Heart left ventricle (tissue), 16 donors: ENCODE data around the gene C3orf22. TPM values are rescaled to one million over a fixed set of nuclear protein-coding genes. Genes with fewer than 3 reads are reported as not detected.

Source experiments
- ATAC-seq, 4 donors: fragments of 200-7000 bp; cut with Tn5 transposase; one replicate each; pipeline ENCODE4 v1.9.1; 2020 to 2022; ENCODE audit warnings: moderate library complexity in 4 of 4, mild to moderate bottlenecking in 3 of 4, moderate number of reproducible peaks in 1 of 4
- DNase-seq, 5 donors: peaks; one replicate each; pipeline ENCODE4 v3.0.0-alpha.2; 2020
- H3K27ac ChIP-seq, 12 donors: fragments of 200-600 bp; sonication (generic) in 4 of 12; one replicate each; pipeline versions ENCODE4 v1.5.0 to v1.8.0; 2016 to 2022; ENCODE audit warnings: mild to moderate bottlenecking in 2 of 12
- H3K27me3 ChIP-seq, 9 donors: fragments of 200-600 bp; sonication (generic) in 2 of 9; one replicate each; pipeline versions ENCODE4 v1.5.1 to v1.8.0; 2016 to 2022; ENCODE audit warnings: mild to moderate bottlenecking in 3 of 9
- H3K36me3 ChIP-seq, 9 donors: fragments of 200-600 bp; sonication (generic) in 2 of 9; one replicate each; pipeline versions ENCODE4 v1.5.0 to v1.8.0; 2018 to 2022; ENCODE audit warnings: mild to moderate bottlenecking in 2 of 9
- H3K4me1 ChIP-seq, 12 donors: fragments of 200-600 bp; sonication (generic) in 4 of 12; one replicate each; pipeline versions ENCODE4 v1.5.0 to v1.8.0; 2016 to 2022; ENCODE audit warnings: mild to moderate bottlenecking in 3 of 12
- H3K4me3 ChIP-seq, 12 donors: fragments of 200-600 bp; sonication (generic) in 4 of 12; one replicate each; pipeline versions ENCODE4 v1.5.0 to v1.8.0; 2017 to 2022; ENCODE audit warnings: mild to moderate bottlenecking in 9 of 12, moderate library complexity in 4 of 12
- H3K9me3 ChIP-seq, 12 donors: fragments of 200-600 bp; sonication (generic) in 4 of 12; one replicate each; pipeline versions ENCODE4 v1.5.0 to v1.8.0; 2016 to 2022; ENCODE audit warnings: mild to moderate bottlenecking in 1 of 12
- POLR2A ChIP-seq, 2 donors: fragments of 450-650 bp; IDR thresholded peaks; one replicate each; pipeline ENCODE4 v1.6.1; 2017; ENCODE audit warnings: antibody characterized with exemption in 2 of 2, mild to moderate bottlenecking in 2 of 2, moderate library complexity in 2 of 2
- WGBS, 4 donors: extraction: QIAGEN DNeasy Blood & Tissue Kit in 2 of 4; methylation state at CpG; one replicate each; pipeline versions ENCODE4 v1.1.5 to v1.1.7; 2013 to 2018; 5-methylcytosine and 5-hydroxymethylcytosine counted together
- intact Hi-C, 10 donors: fragments of 100-400 bp; cut with DNase I; formaldehyde crosslinking; loops; one replicate each; pipeline versions ENCODE4 v1.11.1 to v1.14.2; 2022
- polyA plus RNA-seq, 2 donors: library from polyadenylated mRNA; stranded (reverse); fragments of 200-250 nt; gene quantifications; one replicate each; pipeline ENCODE4 v1.2.3, GENCODE V29; 2013
- total RNA-seq, 9 donors: library from RNA; depleted of rRNA in 2 of 9; stranded (reverse); fragments of >200 nt in 2 of 9; fragmentation: NEBNext Ultra II Directional in 3 of 9; extraction: Animal tissue kit (Norgen Biotek cat#: 25700) in 3 of 9; gene quantifications; one replicate each; pipeline versions ENCODE4 v1.1.0 to v1.2.4, GENCODE V29; 2016 to 2023
- TF ChIP-seq, protein P1 (sequence below), 12 donors: fragments of 200-600 bp; sonication (generic) in 4 of 12; IDR thresholded peaks; one replicate each; pipeline versions ENCODE4 v1.5.0 to v1.8.0; 2018 to 2022; ENCODE audit warnings: antibody characterized with exemption in 12 of 12, mild to moderate bottlenecking in 5 of 12
- donor health status: ischemic (EF 13 %, LVEDD 7.1; RV severe dilation, severe dysfunction).
- donor health status: healthy with polysubstance abuse.
- donor health status: DM: no; HTN: yes; CAD: no.
- donor health status: DM: no; HTN: no; CAD: no.
- donor health status: ischemic (EF 25% LVEDD 6.9; RV normal size, moderate dysfunction).
- donor health status: ischemic (EF 25% LVEDD 5.7; RV mildly dilated, moderate dysfunction).
- donor health status: healthy.
- donor health status: DM: yes; HTN: yes; CAD: no.
- donor health status: ischemic (EF 35%, LVEDD 5.7; RV mildly dilated, moderate dysfunction).
- donor health status: nonischemic (EF 11% LVEDD 7.7; RV severe dilation, severe dysfunction).
- donor health status: DM: yes; HTN: yes; CAD: no.
- donor health status: PGD.
- donor health status: ischemic (EF 29% LVEDD 5.4; RV normal size, mild dysfunction).
- donor health status: nonischemic (EF 23%, LVEDD 6.1; RV moderate dilation, normal function).

Gene C3orf22
- total and polyA plus RNA-seq, 11 donors, result not detected

DNA sequence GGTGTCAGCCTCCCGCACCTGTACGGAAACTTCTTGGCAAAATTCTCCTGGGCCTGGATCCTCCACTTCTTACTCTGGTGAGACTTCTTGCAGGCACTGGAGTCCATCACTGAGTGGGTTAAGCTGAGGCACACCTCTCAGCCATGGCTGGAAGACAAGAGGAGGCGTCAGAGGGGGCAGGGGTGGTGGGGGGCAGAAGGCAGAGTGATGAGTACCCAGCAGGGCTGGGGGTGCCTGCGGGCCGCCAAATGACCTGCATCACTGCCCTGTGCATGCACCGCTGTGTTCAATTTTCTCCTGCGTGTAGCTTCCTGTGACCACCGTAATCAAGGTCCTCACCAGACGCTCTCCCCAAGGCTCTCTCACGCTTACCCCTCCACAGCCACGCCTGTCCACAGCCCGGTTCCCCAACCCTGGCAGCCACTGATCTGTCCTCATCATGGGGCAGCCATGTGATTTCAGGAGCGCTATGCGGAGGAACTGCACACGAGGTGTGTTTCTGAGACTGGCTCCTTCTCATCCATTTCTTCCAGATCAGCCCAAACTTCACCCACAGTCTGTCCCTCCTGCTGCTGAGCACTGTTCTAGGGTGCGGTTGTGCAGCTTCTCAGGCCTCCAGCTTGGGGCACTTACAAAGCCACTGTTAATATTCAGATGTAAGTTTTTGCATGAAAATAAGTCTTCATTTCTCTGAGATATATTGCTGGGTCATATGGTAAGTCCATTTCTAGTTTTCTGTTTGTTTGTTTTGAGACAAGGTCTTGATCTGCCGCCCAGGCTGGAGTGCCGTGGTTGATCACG is 5.2 kb downstream of the C3orf22 start:
- Histone ChIP-seq H3K36me3 (no peaks in the 10 kb centered on the region), H3K27me3 (no peaks in the 10 kb centered on the region), H3K4me1 (peaks cover 0 to 3% (median 0%) of the 10 kb centered on the region in 12 donors), H3K4me3 (no peak overlapping the region), H3K9me3 (no peaks in the 10 kb centered on the region), H3K27ac (no peak overlapping the region)
- intact Hi-C loops, result no loop called here
- DNase-seq (peak in 2 of 5 donors; percentile 17 to 26), ATAC-seq (no peak)
- WGBS, 4 donors, result 78 to 84% (median 80%) methylated on average over 16 to 19 of the region's 19 CpGs
- TF ChIP-seq, protein P1, sequence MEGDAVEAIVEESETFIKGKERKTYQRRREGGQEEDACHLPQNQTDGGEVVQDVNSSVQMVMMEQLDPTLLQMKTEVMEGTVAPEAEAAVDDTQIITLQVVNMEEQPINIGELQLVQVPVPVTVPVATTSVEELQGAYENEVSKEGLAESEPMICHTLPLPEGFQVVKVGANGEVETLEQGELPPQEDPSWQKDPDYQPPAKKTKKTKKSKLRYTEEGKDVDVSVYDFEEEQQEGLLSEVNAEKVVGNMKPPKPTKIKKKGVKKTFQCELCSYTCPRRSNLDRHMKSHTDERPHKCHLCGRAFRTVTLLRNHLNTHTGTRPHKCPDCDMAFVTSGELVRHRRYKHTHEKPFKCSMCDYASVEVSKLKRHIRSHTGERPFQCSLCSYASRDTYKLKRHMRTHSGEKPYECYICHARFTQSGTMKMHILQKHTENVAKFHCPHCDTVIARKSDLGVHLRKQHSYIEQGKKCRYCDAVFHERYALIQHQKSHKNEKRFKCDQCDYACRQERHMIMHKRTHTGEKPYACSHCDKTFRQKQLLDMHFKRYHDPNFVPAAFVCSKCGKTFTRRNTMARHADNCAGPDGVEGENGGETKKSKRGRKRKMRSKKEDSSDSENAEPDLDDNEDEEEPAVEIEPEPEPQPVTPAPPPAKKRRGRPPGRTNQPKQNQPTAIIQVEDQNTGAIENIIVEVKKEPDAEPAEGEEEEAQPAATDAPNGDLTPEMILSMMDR (IDR thresholded peaks at IDR 0.05), result no peak
- TF ChIP-seq POLR2A (IDR thresholded peaks at IDR 0.05), result no peak

DNA sequence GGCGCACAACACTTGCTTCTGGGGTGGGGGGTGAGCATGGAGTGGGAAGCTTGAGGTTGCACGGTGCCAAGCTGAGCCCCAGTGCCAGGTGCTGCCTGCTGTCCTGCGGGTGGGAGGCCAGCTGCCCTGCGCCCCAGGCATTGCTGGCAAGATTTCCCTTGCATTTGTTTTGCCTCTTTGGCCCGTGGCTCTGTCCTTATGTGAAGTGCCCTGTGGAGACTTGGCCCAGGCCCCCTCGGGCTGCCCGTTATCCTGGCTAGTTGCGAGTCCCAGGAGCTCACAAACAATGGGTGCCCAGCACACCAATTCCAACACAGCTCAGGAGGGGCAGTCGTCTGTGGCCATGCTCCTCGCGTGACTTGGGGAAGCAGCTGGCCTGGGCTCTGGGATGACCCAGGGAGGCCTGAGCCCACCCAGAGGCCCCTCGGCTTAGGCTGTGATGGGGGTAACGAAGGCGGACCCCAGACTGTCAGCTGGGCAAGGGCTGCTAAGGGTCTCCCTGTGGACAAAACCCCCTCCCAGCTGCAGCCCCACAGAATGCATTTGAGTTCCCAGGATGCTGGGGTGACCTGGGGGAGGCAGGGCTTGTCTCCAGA is 5.9 kb downstream of the C3orf22 start:
- Histone ChIP-seq H3K9me3 (no peaks in the 10 kb centered on the region), H3K27ac (no peak overlapping the region), H3K36me3 (no peaks in the 10 kb centered on the region), H3K4me3 (no peak overlapping the region), H3K4me1 (peaks cover 0 to 3% (median 0%) of the 10 kb centered on the region in 12 donors), H3K27me3 (no peaks in the 10 kb centered on the region)
- no peak for TF ChIP-seq POLR2A (IDR thresholded peaks at IDR 0.05)
- TF ChIP-seq, protein P1 (IDR thresholded peaks at IDR 0.05), result no peak
- peak in 2 of 5 donors; percentile 13 to 57 for DNase-seq
- no peak for ATAC-seq
- 80 to 89% (median 83%) methylated on average over 10 to 14 of the region's 14 CpGs for WGBS, 4 donors
- intact Hi-C loops, result no loop called here

- Histone ChIP-seq H3K27me3 (no peaks in the 10 kb centered on the region), H3K9me3 (no peaks in the 10 kb centered on the region), H3K27ac (no peak overlapping the region), H3K4me3 (no peak overlapping the region), H3K36me3 (no peaks in the 10 kb centered on the region), H3K4me1 (peaks cover 0 to 3% (median 0%) of the 10 kb centered on the region in 12 donors)
- DNase-seq (peak in 1 of 5 donors; percentile 40), ATAC-seq (no peak)
- 68 to 81% (median 74%) methylated on average over 6 to 17 of the region's 17 CpGs for WGBS, 4 donors
- intact Hi-C loops, result no loop called here
- TF ChIP-seq POLR2A (IDR thresholded peaks at IDR 0.05), result no peak
- TF ChIP-seq, protein P1 (IDR thresholded peaks at IDR 0.05), result no peak
Measured at GRCh38 chr3:126551839-126552687, 6.7 kb downstream of the C3orf22 start.
